ENCODE data around the gene OPTN. TPM values are rescaled to one million over a fixed set of nuclear protein-coding genes. Genes with fewer than 3 reads are reported as not detected.

OPTN gene
- total RNA-seq, 4 donors from 2014 or later = 59.6 to 123 (median 77.1) TPM

DNA sequence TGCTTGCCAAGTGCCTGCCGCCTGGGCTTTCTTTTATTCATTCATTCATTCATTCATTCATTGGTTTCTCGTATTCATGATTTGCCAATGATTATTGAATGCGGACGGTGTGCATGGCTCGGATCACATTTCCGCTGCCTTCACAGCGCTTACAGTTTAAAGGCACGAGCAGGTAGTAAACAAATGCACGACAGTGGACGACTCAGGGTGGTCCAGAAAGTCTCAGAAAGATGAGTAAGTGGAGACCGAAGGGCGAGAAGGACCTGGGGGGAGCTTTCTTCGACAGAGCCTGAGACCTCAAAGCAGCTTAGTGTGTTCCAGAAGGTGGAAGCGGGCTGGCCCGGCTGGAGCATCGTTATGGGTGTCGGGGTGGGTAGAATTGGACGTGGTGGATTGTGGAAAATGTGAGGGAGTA, 61.9 kb downstream of the OPTN start:
- DNase-seq (ENCODE audit: low spot score) = no peak

DNA sequence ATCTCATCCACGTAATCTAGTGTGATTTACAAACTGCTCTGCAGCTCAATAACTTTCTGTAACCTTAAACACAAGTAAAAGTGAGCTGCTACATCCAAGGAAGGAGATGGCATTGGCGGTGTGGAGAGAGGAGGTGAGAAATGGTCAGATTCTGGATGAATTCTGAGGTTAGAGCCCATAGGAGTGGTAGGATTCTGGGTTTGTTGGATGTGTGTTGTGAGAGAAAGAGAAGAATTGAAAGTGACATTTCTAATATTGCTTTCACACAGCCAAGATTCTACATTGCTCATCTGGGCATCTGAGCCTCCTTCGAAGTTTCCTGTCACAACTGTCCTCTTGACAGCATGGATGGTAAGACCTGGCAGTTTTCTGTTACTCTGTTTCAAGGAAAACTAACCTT, 63.9 kb downstream of the OPTN start:
- no peak for DNase-seq (ENCODE audit: low spot score)
- TF ChIP-seq, protein P1, sequence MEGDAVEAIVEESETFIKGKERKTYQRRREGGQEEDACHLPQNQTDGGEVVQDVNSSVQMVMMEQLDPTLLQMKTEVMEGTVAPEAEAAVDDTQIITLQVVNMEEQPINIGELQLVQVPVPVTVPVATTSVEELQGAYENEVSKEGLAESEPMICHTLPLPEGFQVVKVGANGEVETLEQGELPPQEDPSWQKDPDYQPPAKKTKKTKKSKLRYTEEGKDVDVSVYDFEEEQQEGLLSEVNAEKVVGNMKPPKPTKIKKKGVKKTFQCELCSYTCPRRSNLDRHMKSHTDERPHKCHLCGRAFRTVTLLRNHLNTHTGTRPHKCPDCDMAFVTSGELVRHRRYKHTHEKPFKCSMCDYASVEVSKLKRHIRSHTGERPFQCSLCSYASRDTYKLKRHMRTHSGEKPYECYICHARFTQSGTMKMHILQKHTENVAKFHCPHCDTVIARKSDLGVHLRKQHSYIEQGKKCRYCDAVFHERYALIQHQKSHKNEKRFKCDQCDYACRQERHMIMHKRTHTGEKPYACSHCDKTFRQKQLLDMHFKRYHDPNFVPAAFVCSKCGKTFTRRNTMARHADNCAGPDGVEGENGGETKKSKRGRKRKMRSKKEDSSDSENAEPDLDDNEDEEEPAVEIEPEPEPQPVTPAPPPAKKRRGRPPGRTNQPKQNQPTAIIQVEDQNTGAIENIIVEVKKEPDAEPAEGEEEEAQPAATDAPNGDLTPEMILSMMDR (IDR thresholded peaks at IDR 0.05) = no peak
- ATAC-seq (ENCODE audit: low FRiP score) = no peak

More for the DNA sequence above, 61.9 kb downstream of the OPTN start:
- TF ChIP-seq, protein P1 (IDR thresholded peaks at IDR 0.05) = no peak
- peak; percentile 15 for ATAC-seq (ENCODE audit: low FRiP score)

DNA sequence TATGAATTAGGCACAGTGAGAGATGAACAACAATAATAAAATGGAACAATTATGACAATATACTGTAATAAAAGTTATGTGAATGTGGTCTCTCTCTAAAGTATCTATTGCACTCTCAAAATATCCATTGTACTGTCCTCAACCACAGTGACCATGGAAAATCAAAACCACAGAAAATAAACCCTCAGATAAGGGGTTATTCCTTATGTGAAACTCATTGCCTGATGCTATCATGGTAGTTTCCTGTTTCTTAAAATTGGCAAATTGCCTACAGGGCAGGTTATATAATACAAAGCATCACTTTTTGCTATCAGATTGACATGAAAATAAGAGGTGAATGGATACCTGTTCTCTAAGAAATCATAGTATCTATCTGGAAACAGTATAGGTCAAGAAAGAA, 65.2 kb downstream of the OPTN start:
- ATAC-seq (ENCODE audit: low FRiP score) (no peak), DNase-seq (ENCODE audit: low spot score) (no peak)
- TF ChIP-seq, protein P1 (IDR thresholded peaks at IDR 0.05) = no peak

DNA sequence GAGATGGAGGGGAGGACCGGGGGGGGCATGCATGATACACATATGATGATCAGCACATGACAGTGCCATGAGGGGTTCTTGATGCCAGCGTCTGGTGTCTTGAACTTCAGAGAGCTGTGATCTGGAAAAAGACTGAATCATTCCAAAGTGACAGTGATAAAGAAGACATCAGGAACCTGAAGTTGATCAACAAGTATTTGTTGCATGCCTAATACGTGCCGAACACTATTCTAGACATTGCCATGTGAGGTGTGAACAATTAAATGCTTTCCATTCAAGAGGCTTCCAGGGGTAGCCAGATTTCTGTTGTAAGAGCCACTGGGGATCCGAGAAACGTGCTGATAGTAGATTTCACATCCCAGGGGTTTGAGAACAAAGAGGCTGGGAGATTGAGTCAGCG, 67.6 kb downstream of the OPTN start:
- TF ChIP-seq, protein P1 (IDR thresholded peaks at IDR 0.05) = no peak
- no peak for DNase-seq (ENCODE audit: low spot score)
- no peak for ATAC-seq (ENCODE audit: low FRiP score)

DNA sequence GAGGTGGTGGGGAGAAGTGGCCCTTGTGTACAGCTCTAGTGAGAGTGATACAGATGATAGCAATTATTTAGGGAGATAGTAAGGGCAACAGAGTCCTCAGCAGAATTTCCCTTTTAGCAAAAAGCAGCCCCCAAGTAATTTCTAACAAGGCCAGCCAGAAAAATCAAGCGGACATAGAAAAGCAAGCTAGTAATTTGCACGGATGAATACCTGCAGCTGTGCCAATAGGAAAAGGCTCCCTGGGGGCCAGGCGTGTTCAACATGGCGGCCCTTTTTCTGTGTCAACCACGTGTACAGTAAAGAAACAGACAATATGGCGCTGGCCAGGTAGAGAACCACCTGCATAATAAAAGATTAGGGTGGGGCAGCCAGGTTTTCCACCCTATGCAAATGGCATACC, 68.8 kb downstream of the OPTN start:
- ATAC-seq (ENCODE audit: low FRiP score) = no peak
- no peak for DNase-seq (ENCODE audit: low spot score)
- TF ChIP-seq, protein P1 (IDR thresholded peaks at IDR 0.05) = no peak

DNA sequence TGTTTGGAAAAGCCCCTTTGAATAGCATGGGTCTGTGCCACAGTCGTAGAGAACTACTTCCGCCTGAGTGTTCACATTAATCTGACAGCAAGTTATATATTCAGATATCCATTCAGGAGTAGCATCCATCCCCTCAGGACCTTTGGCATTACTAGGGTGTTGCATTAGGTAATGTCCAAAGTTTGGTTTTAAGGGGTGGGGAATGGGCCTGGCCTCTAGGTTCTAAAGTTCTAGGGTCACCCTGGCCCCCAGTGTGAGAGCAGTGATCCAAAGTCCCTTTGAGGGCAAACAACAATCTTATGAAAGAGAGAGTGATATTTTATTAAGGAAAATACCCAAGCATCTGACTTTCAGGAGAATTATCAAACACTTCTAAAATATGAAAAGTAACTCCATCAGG, 73.7 kb downstream of the OPTN start:
- TF ChIP-seq, protein P1 (IDR thresholded peaks at IDR 0.05) = no peak
- ATAC-seq (ENCODE audit: low FRiP score) = no peak
- no peak for DNase-seq (ENCODE audit: low spot score)

DNA sequence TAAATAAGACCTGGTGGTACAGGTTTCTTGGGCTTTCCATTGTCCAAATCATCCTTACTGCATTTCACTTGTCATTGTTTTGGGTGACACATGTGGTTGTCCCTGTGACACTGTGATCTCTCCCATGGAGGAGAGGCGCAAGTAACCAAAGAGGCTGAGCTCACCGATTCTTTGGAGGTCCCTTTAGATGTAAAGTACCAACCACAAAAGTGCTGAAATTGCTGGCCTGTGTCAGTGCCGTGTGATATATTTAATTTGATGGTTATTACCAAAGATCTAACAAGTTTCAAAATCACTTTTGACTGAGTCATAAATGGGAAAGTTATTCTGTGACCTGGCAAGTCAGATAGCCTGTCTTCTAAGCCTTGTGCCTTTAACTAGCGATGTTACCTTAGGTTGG, 80.8 kb downstream of the OPTN start:
- no peak for DNase-seq (ENCODE audit: low spot score)
- no peak for ATAC-seq (ENCODE audit: low FRiP score)
- TF ChIP-seq, protein P1 (IDR thresholded peaks at IDR 0.05) = no peak
